Activated CD4-positive, alpha-beta T cell treated with anti-CD3 and anti-CD28 coated beads for 36 hours (primary cell): ENCODE data around the gene RABGEF1. TPM values are rescaled to one million over a fixed set of nuclear protein-coding genes. Genes with fewer than 3 reads are reported as not detected.
"Not testable (repeated sequence)": the region's sequence is repeated elsewhere in the genome, so short reads cannot be mapped to it uniquely, and the experiment has no call there.

Experiments used
- ATAC-seq: fragments of 200-7000 bp; cut with Tn5 transposase; one replicate; pipeline ENCODE4 v1.10.0; 2021; ENCODE audit warnings: mild to moderate bottlenecking, moderate library complexity
- CTCF ChIA-PET: fragments of 350-600 bp; sonication (Branson Sonifier 250); formaldehyde crosslinking; loops from one replicate; lab custom pipeline; 2021; ENCODE audit warnings: antibody characterized with exemption; lab: Charles Lee
- POLR2A ChIA-PET: fragments of 350-600 bp; sonication (Branson Sonifier 250); formaldehyde crosslinking; loops from one replicate; lab custom pipeline; 2021; ENCODE audit warnings: antibody characterized with exemption, inconsistent platforms; lab: Charles Lee
- DNase-seq: peaks from one replicate; pipeline ENCODE4 v3.0.0-alpha.2; 2020
- H3K27ac Mint-ChIP-seq: one replicate; pipeline ENCODE4 v1.8.0; 2021; ENCODE audit warnings: mixed read lengths
- H3K27me3 Mint-ChIP-seq: one replicate; pipeline ENCODE4 v1.8.0; 2021; ENCODE audit warnings: mixed read lengths
- H3K36me3 Mint-ChIP-seq: one replicate; pipeline ENCODE4 v1.8.0; 2021; ENCODE audit warnings: low read depth, mixed read lengths
- H3K4me1 Mint-ChIP-seq: one replicate; pipeline ENCODE4 v1.8.0; 2021; ENCODE audit warnings: mixed read lengths
- H3K4me3 Mint-ChIP-seq: one replicate; pipeline ENCODE4 v1.8.0; 2021; ENCODE audit warnings: mild to moderate bottlenecking, moderate library complexity, mixed read lengths
- H3K9me3 Mint-ChIP-seq: one replicate; pipeline ENCODE4 v1.8.0; 2021; ENCODE audit warnings: low read depth, mixed read lengths
- intact Hi-C, 2 experiments: fragments of 100-400 bp; cut with DNase I in 1 of 2; cut with micrococcal nuclease in 1 of 2; formaldehyde crosslinking; loops; one replicate each; pipeline versions ENCODE4 v1.14.2 to v1.15.1; 2022 to 2024; cut with DNase I, micrococcal nuclease
- total RNA-seq, 2 experiments: library from RNA; stranded (reverse); gene quantifications; one replicate each; pipeline ENCODE4 v1.2.3, GENCODE V29; 2021

The RABGEF1 gene
- total RNA-seq, 2 experiments from 2014 or later, result 19.3 to 22.5 TPM

- Mint-ChIP-seq H3K9me3 (no peaks in the 10 kb centered on the region), H3K4me1 (peaks cover 43% of the 10 kb centered on the region), H3K4me3 (no peak overlapping the region), H3K27me3 (no peaks in the 10 kb centered on the region), H3K36me3 (peaks cover 9% of the 10 kb centered on the region), H3K27ac (no peak overlapping the region)
- DNase-seq (no peak), ATAC-seq (no peak)
- ChIA-PET POLR2A (no interaction called here), CTCF (interaction anchor here (0.5 kb wide), 1 partner anchor 14 kb away, joined by 3 read pairs; no protein-coding TSS in a partner anchor)
- intact Hi-C loops, result no loop called here
Observed at GRCh38 chr7:66751945-66752344, 11.4 kb downstream of the RABGEF1 start.

GRCh38 chr7:66754541-66754940 lies 14.0 kb downstream of the RABGEF1 start:
- peaks cover 6% of the 10 kb centered on the region for H3K36me3 Mint-ChIP-seq
- POLR2A ChIA-PET, result interaction anchor here (1.0 kb wide), 1 partner anchor 14 kb away, joined by 3 read pairs; the partner anchor contains the start of gene RABGEF1
- no peak overlapping the region for H3K4me3 Mint-ChIP-seq
- DNase-seq (no peak), ATAC-seq (no peak)
- peaks cover 50% of the 10 kb centered on the region for H3K4me1 Mint-ChIP-seq
- CTCF ChIA-PET, result no interaction called here
- intact Hi-C loops, result no loop called here
- no peak overlapping the region for H3K27ac Mint-ChIP-seq
- H3K27me3 Mint-ChIP-seq, result no peaks in the 10 kb centered on the region
- H3K9me3 Mint-ChIP-seq, result no peaks in the 10 kb centered on the region

- ATAC-seq, H3K27me3 Mint-ChIP-seq, DNase-seq, H3K9me3 Mint-ChIP-seq, H3K4me3 Mint-ChIP-seq, intact Hi-C loops, H3K36me3 Mint-ChIP-seq: not testable (repeated sequence)
- peak overlapping the region; percentile 6 for H3K27ac Mint-ChIP-seq
- peaks cover 50% of the 10 kb centered on the region for H3K4me1 Mint-ChIP-seq
- CTCF ChIA-PET, result interaction anchor here (0.5 kb wide), 1 partner anchor 44 kb away, joined by 3 read pairs; no protein-coding TSS in a partner anchor
- POLR2A ChIA-PET, result interaction anchor here (1.0 kb wide), 1 partner anchor 15 kb away, joined by 3 read pairs; the partner anchor contains the start of gene RABGEF1
Observed at GRCh38 chr7:66755059-66755458, 14.5 kb downstream of the RABGEF1 start.

GRCh38 chr7:66756227-66756626 lies 15.7 kb downstream of the RABGEF1 start:
- Mint-ChIP-seq H3K4me1 (peaks cover 46% of the 10 kb centered on the region), H3K27ac (peak overlapping the region; percentile 75)
- H3K4me3 Mint-ChIP-seq, H3K27me3 Mint-ChIP-seq, ATAC-seq, POLR2A ChIA-PET, H3K9me3 Mint-ChIP-seq, H3K36me3 Mint-ChIP-seq, DNase-seq, intact Hi-C loops: not testable (repeated sequence)
- CTCF ChIA-PET, result interaction anchor here (0.9 to 2.2 kb wide), 2 partner anchors 14 to 197 kb away, joined by 3 to 5 read pairs; no protein-coding TSS in a partner anchor

GRCh38 chr7:66756889-66757288 lies 16.4 kb downstream of the RABGEF1 start:
- Mint-ChIP-seq H3K27me3 (no peaks in the 10 kb centered on the region), H3K9me3 (no peaks in the 10 kb centered on the region), H3K27ac (no peak overlapping the region), H3K4me3 (no peak overlapping the region), H3K4me1 (peaks cover 42% of the 10 kb centered on the region), H3K36me3 (peaks cover 6% of the 10 kb centered on the region)
- ChIA-PET POLR2A (no interaction called here), CTCF (interaction anchor here (2.2 kb wide), 1 partner anchor 13 kb away, joined by 5 read pairs; no protein-coding TSS in a partner anchor)
- ATAC-seq, result no peak
- no peak for DNase-seq
- intact Hi-C loops, result no loop called here

- Mint-ChIP-seq H3K36me3 (peaks cover 6% of the 10 kb centered on the region), H3K4me1 (peaks cover 36% of the 10 kb centered on the region), H3K27me3 (no peaks in the 10 kb centered on the region), H3K4me3 (no peak overlapping the region), H3K27ac (peak overlapping the region; percentile 72), H3K9me3 (no peaks in the 10 kb centered on the region)
- POLR2A ChIA-PET, result no interaction called here
- DNase-seq, result no peak
- intact Hi-C loops, result no loop called here
- no peak for ATAC-seq
- CTCF ChIA-PET, result no interaction called here
Observed at GRCh38 chr7:66757939-66758338, 17.4 kb downstream of the RABGEF1 start.

GRCh38 chr7:66758950-66759628 lies 18.6 kb downstream of the RABGEF1 start:
- no peak overlapping the region for H3K4me3 Mint-ChIP-seq
- CTCF ChIA-PET, result no interaction called here
- peaks cover 42% of the 10 kb centered on the region for H3K4me1 Mint-ChIP-seq
- intact Hi-C loops, result no loop called here
- ATAC-seq (peak; percentile 98), DNase-seq (peak; percentile 69)
- POLR2A ChIA-PET, result no interaction called here
- H3K27ac Mint-ChIP-seq, result peak overlapping the region; percentile 3
- peaks cover 7% of the 10 kb centered on the region for H3K9me3 Mint-ChIP-seq
- H3K36me3 Mint-ChIP-seq, result peaks cover 14% of the 10 kb centered on the region
- no peaks in the 10 kb centered on the region for H3K27me3 Mint-ChIP-seq

GRCh38 chr7:66763183-66763582 lies 22.6 kb downstream of the RABGEF1 start:
- H3K9me3 Mint-ChIP-seq, DNase-seq, ATAC-seq, intact Hi-C loops, H3K27me3 Mint-ChIP-seq, H3K4me3 Mint-ChIP-seq, POLR2A ChIA-PET, CTCF ChIA-PET: not testable (repeated sequence)
- H3K27ac Mint-ChIP-seq, result peak overlapping the region; percentile 38
- H3K36me3 Mint-ChIP-seq, result peaks cover 14% of the 10 kb centered on the region
- H3K4me1 Mint-ChIP-seq, result peaks cover 36% of the 10 kb centered on the region

- DNase-seq, H3K9me3 Mint-ChIP-seq, H3K27ac Mint-ChIP-seq, CTCF ChIA-PET, H3K4me3 Mint-ChIP-seq, intact Hi-C loops, H3K27me3 Mint-ChIP-seq, POLR2A ChIA-PET: not testable (repeated sequence)
- peak; percentile 28 for ATAC-seq
- Mint-ChIP-seq H3K36me3 (peaks cover 10% of the 10 kb centered on the region), H3K4me1 (peaks cover 34% of the 10 kb centered on the region)
Observed at GRCh38 chr7:66763633-66764355, 23.3 kb downstream of the RABGEF1 start.

GRCh38 chr7:66764905-66765304 lies 24.4 kb downstream of the RABGEF1 start:
- CTCF ChIA-PET, result interaction anchor here (0.8 to 1.1 kb wide), 2 partner anchors 9 to 484 kb away, joined by 3 read pairs; no protein-coding TSS in a partner anchor
- H3K9me3 Mint-ChIP-seq, intact Hi-C loops, DNase-seq, H3K27ac Mint-ChIP-seq, H3K4me3 Mint-ChIP-seq, POLR2A ChIA-PET, H3K27me3 Mint-ChIP-seq, ATAC-seq, H3K36me3 Mint-ChIP-seq: not testable (repeated sequence)
- peaks cover 36% of the 10 kb centered on the region for H3K4me1 Mint-ChIP-seq

GRCh38 chr7:66765322-66766025 lies 24.9 kb downstream of the RABGEF1 start:
- H3K27ac Mint-ChIP-seq, H3K4me3 Mint-ChIP-seq, DNase-seq, H3K27me3 Mint-ChIP-seq, H3K9me3 Mint-ChIP-seq, ATAC-seq, H3K36me3 Mint-ChIP-seq, intact Hi-C loops, POLR2A ChIA-PET: not testable (repeated sequence)
- CTCF ChIA-PET, result interaction anchor here (0.8 to 1.1 kb wide), 3 partner anchors 8 to 485 kb away, joined by 3 read pairs; no protein-coding TSS in a partner anchor
- peaks cover 40% of the 10 kb centered on the region for H3K4me1 Mint-ChIP-seq
